Head of caudate nucleus (tissue), 42 donors: ENCODE data around the gene GTSF1L.

ENCODE experiments used
- DNase-seq, 42 donors: peaks; one replicate each; pipeline versions ENCODE4 v3.0.0 to v3.0.0-alpha.2; 2020 to 2021; ENCODE audit warnings: mixed read lengths in 7 of 42
- intact Hi-C: fragments of 100-400 bp; cut with DNase I; formaldehyde crosslinking; loops from one replicate; pipeline ENCODE4 v1.15.0; 2022

Gene GTSF1L

DNA sequence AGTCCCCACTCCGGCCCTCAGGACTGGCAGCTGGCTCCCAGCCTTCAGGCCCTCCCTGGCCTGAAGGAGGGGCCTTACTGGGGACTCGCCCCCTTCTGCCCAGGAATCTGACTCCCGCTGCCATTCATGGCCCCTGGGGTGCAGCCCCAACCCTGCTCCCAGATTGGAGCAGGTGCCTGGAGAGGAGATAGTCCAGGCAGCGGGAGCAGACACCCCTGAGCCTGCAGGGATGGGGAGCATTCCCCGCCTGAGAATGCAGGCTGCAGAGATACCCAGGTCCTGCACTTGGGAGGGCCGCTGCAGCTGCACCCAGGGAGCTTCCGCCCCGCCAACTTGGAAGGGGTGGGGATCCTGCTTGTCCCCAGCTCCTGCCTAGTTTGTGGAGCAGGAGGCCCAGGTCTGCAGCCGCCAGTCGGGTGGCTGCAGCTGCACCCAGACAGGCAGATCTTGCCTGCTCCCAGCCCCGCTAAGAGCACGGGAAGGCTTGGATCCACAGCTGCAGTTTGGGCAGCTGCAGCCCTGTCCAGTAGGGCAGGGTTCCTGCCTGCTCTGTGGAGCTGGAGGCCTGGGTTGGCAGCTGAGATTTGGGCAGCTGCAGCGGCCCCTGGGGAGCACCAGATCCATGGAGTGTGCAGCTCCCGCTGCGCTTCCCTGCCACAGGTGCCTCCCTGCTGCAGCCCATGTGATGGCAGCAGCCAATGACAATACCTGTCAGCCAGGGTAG lies 5.2 kb downstream of the GTSF1L start:
- peak in 27 of 42 donors; percentile 7 to 66 (median 36) for DNase-seq

DNA sequence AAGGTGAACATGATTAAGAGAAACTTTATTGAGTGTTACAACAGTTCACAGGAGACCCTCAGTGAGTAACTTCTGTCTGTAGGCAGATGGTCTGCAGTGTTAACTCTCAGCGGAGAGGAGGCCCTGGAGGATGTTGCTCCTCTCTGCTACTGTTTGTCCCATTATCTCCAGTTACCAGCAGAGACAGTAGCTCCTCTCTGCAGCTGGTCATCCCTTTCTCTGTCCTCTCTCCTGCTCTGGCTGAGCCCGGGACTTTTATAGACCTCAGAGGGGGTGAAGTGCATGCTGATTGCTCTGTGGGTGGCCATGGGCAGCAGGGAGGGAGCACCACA lies 5.7 kb downstream of the GTSF1L start:
- intact Hi-C loops = no loop called here

More for the DNA sequence above, 5.2 kb downstream of the GTSF1L start:
- intact Hi-C loops = no loop called here

DNA sequence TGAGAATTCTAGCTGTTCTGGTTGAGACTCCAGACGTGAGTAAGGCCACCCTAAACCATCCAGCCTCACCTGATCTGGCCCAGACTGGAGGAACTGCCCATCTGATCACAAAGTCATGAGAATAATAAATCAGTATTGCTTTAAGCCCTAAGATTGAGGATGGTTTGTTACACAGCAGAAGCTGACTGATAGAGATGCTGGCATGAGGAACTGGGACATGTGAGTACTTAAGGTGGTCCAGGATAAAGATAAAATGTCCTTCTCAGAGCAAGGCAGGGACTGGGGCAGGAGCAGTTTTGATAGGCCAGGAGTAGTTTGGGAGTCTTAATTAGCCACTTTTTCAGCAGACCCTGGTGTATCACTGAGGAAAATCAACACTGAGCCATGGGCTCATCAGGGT lies 6.8 kb downstream of the GTSF1L start:
- DNase-seq = no peak
- intact Hi-C loops = no loop called here

More for the DNA sequence above, 5.7 kb downstream of the GTSF1L start:
- DNase-seq = no peak

DNA sequence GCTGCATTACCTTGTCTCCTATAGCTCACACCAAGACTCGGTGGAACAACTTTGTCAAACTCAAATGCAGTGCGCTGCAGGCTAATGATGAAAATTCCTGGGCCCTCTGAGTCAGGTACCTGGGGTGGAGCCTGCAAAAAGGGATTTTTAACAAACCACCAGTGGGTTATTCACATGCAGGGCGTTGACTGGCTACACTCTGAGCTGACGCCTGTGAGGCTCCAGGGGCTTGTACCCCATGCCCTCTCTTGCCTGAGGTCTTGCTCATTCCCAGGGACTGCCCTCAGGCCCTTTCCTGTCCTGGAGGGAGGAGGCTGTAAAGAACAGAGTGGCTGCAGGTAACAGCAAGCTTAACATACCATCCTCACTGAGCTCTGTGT lies 9.2 kb downstream of the GTSF1L start:
- intact Hi-C loops = no loop called here
- DNase-seq = no peak

DNA sequence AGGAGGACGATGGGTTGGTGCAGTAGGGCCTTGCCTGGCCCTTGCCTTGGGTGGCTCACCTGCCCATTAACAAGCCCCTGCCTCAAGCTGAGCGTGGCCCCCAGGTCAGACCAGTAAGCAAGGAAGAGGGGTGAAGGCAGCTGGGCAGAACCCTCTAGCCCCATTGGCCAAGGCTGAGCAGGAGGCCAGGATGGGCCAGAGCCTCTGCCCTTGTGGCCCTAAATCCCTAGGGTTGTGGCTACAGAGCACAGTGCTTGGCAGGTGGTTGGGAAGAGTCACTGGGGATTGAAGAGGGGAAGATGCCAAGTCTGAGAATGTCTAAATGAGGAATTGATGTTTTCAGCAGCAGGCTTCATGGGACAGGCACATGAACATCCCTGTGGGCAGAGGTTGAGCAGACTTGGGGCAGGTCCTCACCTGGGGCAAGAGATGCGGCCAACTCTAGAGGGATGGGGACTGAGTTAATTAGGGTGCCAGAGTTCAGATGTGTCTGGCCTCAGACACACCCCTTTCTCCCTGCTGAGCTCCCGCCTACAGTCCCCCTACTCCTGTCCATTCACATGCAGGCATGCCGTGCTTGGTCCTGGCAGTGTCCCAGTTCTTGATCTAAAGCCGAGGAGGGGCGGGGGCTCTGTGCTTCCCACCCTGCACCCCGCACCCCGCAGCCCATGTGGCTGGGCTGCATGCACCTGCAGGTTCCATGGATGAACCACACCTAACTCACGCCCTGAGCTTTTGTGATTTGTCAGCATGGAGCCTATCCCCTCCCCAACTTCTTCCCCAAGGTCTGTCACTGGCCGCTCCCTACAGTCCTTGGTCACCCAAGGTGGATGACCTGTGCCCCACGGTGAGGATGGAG lies 9.8 kb downstream of the GTSF1L start:
- DNase-seq = no peak
- intact Hi-C loops = no loop called here

DNA sequence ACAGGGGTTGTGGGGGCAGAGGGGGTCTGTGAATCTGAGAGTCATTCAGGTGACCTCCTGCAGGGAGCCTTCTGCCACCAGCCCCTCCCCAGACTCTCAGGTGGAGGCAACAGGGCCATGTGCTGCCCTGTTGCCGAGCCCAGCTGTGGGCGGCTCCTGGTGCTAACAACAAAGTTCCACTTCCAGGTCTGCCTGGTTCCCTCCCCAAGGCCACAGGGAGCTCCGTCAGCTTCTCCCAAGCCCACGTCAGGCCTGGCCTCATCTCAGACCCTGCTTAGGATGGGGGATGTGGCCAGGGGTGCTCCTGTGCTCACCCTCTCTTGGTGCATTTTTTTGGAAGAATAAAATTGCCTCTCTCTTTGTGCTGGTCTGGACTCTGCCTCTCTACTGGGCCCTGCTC lies 10.7 kb downstream of the GTSF1L start:
- DNase-seq = no peak
- intact Hi-C loops = no loop called here

DNA sequence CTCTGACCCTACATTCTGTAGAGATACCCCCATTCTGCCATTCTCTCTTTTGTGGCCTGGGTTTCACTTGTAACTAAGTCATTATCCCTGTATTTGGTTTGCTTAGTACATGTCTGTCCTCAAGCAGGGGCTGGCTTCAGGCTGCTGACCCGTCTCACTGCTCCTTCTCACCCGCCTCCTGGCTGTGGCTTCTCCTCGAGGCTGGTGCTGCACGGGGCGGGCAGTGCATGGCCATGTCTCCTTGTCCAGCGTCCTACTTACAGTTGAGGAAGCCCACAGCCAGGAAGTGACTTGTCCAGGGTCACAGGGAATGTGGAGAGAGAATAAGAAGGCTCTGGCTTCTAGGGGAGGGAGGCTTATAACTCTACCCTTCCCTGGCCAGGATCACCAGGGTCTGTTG lies 11.3 kb downstream of the GTSF1L start:
- intact Hi-C loops = no loop called here
- no peak for DNase-seq

DNA sequence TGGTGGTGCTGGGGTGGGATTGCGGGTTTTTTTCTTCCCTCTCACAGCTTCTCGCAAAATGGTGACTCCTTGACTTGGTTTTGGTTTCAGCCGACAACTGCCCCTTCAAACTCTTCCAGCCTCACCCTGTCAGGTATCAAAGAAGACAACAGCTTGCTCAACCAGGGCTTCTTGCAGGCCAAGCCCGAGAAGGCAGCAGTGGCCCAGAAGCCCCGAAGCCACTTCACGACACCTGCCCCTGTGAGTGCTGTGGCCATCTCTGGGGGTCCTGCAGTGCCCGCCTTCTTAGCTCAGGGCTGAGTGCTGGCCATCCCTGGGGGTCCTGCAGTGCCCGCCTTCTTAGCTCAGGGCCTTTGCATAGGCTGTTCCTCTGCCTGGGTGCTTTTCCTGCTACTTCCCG lies 11.8 kb downstream of the GTSF1L start:
- intact Hi-C loops = no loop called here
- DNase-seq = no peak

DNA sequence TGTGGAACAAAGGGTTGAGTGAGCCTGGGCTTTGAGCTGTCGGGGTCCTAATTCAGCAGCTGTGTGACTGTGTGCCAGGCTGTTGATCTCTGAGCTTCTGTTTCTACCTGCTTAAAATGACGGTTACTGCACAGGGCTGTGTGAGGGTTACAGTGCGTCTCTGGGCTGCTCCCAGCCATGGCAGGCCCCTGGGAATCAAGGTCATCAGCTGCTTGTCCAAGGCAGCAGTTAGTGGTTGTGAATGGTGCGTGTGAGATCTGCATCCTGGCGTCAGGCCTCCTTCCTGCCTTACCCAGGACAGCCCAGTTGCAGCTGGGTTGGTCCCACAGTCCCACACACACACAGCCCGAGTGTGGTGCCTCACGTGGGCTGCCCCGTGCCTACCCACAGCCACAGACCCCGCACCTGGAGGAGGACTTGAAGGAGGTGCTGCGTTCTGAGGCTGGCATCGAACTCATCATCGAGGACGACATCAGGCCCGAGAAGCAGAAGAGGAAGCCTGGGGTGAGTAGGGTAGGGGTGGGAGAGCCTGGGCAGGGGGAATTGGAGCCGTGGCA lies 15.6 kb downstream of the GTSF1L start:
- DNase-seq = no peak
- intact Hi-C loops = no loop called here

DNA sequence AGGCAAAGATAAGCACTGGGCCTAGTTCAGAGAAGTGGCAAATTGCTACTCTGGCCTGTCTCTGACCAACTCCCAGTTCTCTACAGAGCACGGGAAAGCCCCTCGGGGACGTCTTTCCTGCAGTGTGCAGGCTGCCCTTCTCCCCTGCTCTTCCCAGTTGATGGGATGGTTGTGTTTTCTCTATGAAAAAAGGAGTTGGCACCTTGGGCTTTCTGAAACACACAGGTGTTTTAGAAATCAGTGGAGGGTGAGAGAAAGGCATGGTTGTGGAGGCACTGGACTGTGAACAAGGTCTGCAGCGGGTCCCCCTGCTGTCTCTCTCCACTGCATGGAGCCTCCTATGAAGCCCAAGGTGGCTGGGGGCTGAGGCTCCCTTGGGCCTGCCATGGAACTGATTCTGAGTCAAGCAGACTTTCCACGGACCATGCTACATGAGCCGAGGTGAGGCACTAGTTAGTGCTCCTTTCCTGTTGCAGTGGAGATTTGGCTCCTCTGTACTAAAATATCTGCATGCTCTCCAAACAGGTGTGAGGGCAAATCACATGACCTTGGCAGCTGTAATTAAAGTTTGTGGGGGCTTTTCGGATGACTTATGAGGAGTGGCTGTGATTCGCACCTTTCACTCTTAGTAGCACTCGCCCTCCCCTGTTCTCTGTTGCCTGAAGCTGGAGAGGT lies 16.3 kb downstream of the GTSF1L start:
- DNase-seq = no peak
- intact Hi-C loops = no loop called here

DNA sequence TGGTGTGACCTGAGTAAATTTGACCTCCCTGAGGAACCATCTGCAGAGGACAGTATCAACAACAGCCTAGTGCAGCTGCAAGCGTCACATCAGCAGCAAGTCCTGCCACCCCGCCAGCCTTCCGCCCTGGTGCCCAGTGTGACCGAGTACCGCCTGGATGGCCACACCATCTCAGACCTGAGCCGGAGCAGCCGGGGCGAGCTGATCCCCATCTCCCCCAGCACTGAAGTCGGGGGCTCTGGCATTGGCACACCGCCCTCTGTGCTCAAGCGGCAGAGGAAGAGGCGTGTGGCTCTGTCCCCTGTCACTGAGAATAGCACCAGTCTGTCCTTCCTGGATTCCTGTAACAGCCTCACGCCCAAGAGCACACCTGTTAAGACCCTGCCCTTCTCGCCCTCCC lies 24.3 kb downstream of the GTSF1L start:
- intact Hi-C loops = no loop called here
- no peak for DNase-seq

DNA sequence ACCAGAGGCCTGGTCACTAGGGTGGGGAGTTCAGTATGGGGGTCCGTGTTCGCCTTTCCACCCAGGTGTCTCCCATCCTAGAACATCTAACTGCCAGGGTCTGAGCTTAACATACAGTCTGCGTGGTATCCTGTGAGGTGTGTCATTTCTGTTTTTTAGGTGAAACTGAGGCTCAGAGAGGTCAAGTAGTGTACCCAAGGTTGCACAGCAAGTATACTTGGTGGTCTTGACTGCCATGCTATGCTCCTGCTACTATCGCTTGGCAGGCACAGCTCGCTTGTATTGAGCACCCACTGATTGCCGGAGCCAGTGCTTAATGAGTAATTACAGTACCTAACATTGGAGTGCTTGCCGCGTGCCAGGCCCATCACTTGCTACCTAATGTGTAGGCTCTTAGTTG lies 26.2 kb downstream of the GTSF1L start:
- no peak for DNase-seq

DNA sequence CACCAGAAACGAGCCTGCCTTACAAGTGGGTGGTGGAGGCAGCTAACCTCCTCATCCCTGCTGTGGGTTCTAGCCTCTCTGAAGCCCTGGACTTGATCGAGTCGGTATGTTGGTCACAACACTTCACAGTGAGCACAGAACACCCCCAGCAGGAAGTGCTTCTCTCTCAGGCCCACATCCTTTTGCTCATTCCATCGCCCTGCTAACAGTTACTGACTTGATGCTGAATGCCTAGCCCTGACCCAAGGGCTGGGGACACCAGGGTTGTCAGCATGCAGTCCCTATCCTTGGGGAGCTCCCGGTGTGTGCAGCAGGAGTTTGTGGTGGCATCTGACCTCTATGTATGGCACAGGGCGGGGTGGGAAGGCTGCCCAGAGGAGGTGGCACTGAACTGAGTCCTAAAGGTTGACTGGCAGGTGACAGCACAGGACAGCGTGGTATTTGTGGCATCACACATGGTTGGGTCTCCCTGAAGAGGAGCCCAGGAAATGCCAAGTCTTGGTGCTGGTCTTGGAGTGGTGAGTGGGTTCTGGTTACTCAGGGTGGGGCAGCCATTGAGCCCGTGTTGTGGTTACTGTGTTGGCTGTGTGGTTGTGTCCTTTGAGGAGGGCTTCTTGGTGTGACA lies 26.7 kb downstream of the GTSF1L start:
- DNase-seq = no peak
- intact Hi-C loops = no loop called here

More for the DNA sequence above, 26.2 kb downstream of the GTSF1L start:
- intact Hi-C loops = no loop called here

DNA sequence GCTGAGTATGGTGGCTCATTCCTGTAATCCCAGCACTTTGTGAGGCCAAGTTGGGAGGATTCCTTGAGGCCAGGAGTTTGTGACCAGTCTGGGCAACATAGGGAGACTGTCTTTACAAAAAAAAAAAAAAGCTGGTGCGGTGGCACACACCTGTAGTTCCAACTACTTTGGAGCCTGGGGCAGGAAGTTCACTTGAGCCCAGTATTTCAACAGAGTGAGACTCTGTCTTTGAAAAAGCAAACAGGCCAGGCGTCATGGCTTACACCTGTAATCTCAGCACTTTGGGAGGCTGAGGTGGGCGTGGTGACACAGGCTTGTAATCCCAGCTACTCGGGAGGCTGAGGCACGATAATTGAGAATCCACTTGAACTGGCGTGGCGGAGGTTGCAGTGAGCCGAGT lies 31.2 kb downstream of the GTSF1L start:
- intact Hi-C loops = no loop called here
- no peak for DNase-seq

DNA sequence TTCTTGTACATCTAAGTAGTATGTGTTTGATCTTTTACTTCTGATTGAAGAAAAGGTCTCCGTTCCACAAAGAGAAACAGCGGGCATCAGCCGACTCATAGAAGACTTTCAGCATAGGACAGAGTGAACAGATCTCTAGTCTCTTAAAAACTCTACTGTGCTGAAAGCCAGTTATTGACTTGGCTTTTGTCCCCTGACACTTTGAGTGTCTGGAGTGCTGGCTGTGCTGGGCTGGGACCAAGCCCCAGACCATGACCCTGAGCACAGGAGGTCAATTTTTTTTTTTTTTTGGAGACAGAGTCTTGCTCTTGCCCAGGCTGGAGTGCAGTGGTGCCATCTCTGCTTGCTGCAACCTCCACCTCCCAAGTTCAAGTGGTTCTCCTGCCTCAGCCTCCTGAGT lies 32.0 kb downstream of the GTSF1L start:
- DNase-seq = no peak
- intact Hi-C loops = no loop called here

DNA sequence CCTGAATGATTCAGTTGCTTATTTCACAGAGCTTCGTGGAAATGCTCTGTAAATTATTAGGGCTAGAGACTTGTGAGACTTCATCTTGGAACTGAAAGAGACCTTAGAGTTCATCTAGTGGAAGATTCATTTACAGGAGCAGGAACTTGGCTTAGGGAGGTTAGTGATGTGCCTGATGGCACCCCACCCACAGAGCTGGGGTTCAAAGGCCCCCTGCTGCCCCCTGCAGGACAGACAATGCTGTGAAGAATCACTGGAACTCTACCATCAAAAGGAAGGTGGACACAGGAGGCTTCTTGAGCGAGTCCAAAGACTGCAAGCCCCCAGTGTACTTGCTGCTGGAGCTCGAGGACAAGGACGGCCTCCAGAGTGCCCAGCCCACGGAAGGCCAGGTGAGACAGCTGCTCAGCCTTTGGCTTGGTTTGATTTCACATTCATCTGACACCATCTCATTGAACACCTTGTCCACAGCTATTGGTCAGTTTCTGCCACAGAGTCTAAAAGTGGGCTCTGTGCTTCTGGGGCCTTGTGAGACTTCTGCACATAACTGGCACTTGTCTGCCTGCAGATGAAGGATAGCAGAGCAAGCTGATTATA lies 34.8 kb downstream of the GTSF1L start:
- DNase-seq = peak in 35 of 42 donors; percentile 9 to 78 (median 39)
- intact Hi-C loops = no loop called here

DNA sequence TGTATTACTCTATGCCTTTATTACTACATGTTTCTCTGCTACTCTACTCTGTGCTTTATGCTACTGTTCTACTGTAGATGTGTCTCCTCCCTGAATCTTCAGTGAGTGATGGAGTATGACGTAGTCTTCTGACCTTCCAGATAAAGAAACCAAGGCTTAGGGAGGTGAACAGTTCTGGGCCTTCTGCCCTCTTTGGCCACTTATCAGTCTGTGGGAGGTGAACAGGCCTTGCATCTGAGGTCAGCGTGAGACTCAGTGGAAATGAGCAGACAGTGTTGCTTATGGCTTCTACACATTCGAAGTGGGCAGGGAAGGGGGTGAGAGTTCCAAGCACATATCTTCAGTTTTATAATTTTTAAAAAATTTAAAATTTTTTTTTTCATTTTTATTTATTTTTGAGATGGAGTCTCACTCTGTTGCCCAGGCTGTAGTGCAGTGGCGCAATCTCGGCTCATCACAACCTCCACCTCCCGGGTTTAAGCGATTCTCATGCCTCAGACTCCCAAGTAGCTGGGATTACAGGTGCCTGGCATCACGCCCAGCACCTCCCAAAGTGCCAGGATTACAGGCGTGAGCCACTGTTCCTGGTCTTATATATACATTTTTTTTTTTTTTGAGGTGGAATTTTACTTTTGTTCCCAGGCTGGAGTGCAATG lies 35.7 kb downstream of the GTSF1L start:
- no peak for DNase-seq
- intact Hi-C loops = no loop called here

DNA sequence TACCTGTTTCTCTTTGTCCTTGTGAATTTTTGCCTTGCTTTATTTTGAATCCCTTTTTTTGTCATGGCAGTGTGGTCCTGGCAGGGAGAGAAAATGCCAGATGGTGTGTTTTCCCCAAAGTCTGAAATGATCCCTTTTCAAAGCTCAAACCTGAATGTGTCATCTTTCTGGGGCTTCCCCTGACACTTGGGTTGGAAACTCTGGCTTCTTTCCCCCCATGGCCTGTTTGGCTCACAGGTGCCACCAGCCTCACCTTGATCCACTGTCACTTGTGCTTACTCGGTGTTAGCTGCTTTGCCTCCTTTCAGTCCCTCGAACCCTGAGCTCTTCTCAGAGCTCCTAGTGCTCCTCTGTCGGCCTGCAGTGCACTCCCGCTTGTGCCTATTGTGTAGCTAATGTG lies 37.6 kb downstream of the GTSF1L start:
- no peak for DNase-seq
- intact Hi-C loops = no loop called here

DNA sequence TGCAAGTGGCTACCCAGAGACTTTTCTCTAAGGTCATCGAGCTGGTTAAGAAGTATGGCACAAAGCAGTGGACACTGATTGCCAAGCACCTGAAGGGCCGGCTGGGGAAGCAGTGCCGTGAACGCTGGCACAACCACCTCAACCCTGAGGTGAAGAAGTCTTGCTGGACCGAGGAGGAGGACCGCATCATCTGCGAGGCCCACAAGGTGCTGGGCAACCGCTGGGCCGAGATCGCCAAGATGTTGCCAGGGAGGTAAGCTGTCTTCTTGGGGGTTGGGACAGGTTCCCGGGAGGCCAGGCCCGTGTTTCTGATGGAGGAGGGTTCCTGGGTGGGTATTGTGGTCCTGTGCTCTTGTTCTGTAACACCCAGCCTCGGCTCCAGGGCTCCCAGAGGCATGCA lies 40.0 kb downstream of the GTSF1L start:
- intact Hi-C loops = no loop called here
- DNase-seq = no peak
